HCT116 (cell line): ENCODE measurements around the gene AP4S1. TPM values are rescaled to one million over a fixed set of nuclear protein-coding genes. Genes with fewer than 3 reads are reported as not detected.

Experiments used
- ATAC-seq: fragments of 200-7000 bp; cut with Tn5 transposase; 2 replicates; pipeline ENCODE4 v1.9.1; 2020; ENCODE audit warnings: mild to moderate bottlenecking, moderate library complexity
- BruUV-seq: library from RNA; stranded (reverse); fragments of 400-500 nt; replicated peaks from 2 replicates; lab custom pipeline; 2021; lab: Mats Ljungman, UMichigan
- CTCF ChIA-PET: fragments of 300-600 bp; sonication (Branson Sonifier 250); formaldehyde crosslinking; loops from one replicate; lab custom pipeline; 2021; ENCODE audit warnings: antibody characterized with exemption; lab: Charles Lee
- POLR2A ChIA-PET: fragments of 300-600, 350-600 bp; sonication (Branson Sonifier 250); formaldehyde crosslinking; loops from one replicate; lab custom pipeline; 2021; ENCODE audit warnings: antibody characterized with exemption; lab: Charles Lee
- RAD21 ChIA-PET, 2 experiments: fragments of 300-600 bp; sonication (Branson Sonifier 250); formaldehyde crosslinking; loops; one replicate each; lab custom pipeline; 2023; ENCODE audit warnings: low total read pairs in 2 of 2; ENCODE audit not compliant: uncharacterized antibody in 2 of 2, unreplicated experiment in 2 of 2, low non-redundant PET in 1 of 2; lab: Charles Lee
- DNase-seq: peaks from one replicate; pipeline ENCODE4 v3.0.0-alpha.2; 2010; ENCODE audit warnings: low read depth, low spot score
- H2AFZ ChIP-seq: fragments of 200-600 bp; shearing (Covaris generic), sonication (generic); 2 replicates; pipeline ENCODE4 v1.6.1; 2017; ENCODE audit warnings: low read depth, mixed run types, mixed read lengths, antibody characterized with exemption, low read length; ENCODE audit not compliant: poor library complexity, severe bottlenecking
- H3K27ac ChIP-seq: 2 replicates; pipeline ENCODE4 v1.5.1; 2012; ENCODE audit warnings: low read depth, low read length
- H3K27me3 ChIP-seq: fragments of 200-600 bp; sonication (generic); 2 replicates; pipeline ENCODE4 v1.6.1; 2016; ENCODE audit warnings: mixed run types, low read length, mixed read lengths; ENCODE audit not compliant: insufficient read depth
- H3K36me3 ChIP-seq, 2 experiments: fragments of 200-500 bp in 1 of 2; fragments of 200-600 bp in 1 of 2; sonication (Bioruptor generic) in 1 of 2; sonication (generic) in 1 of 2; 2 replicates each; pipeline versions ENCODE4 v1.5.1 to v1.6.1; 2014 to 2016; ENCODE audit warnings: low read length in 2 of 2, inconsistent platforms in 1 of 2, mixed read lengths in 1 of 2, mixed run types in 1 of 2; ENCODE audit not compliant: insufficient read depth in 2 of 2, control insufficient read depth in 1 of 2
- H3K4me1 ChIP-seq, 2 experiments: fragments of 200-600 bp in 1 of 2; sonication (generic) in 1 of 2; 2 replicates each; pipeline versions ENCODE4 v1.5.1 to v1.6.1; 2012 to 2017; ENCODE audit warnings: low read length in 2 of 2, inconsistent platforms in 1 of 2, mild to moderate bottlenecking in 1 of 2, mixed read lengths in 1 of 2, mixed run types in 1 of 2, moderate library complexity in 1 of 2; ENCODE audit not compliant: insufficient read depth in 2 of 2, control insufficient read depth in 1 of 2
- H3K4me2 ChIP-seq: fragments of 200-600 bp; sonication (generic); 2 replicates; pipeline ENCODE4 v1.6.1; 2017; ENCODE audit warnings: mixed run types, low read length, mixed read lengths
- H3K4me3 ChIP-seq, 2 experiments: fragments of 200-600 bp in 1 of 2; sonication (generic) in 1 of 2; replicated peaks in 1 of 2; 2 replicates each; pipeline ENCODE4 v1.5.1; 2011 to 2016; ENCODE audit warnings: low read length in 2 of 2, control low read depth in 1 of 2, low read depth in 1 of 2, mild to moderate bottlenecking in 1 of 2, mixed read lengths in 1 of 2, mixed run types in 1 of 2
- H3K79me2 ChIP-seq: fragments of 200-600 bp; sonication (generic); 2 replicates; pipeline ENCODE4 v1.6.1; 2017; ENCODE audit warnings: mild to moderate bottlenecking, mixed run types, low read length, moderate library complexity, mixed read lengths; ENCODE audit not compliant: insufficient read depth
- H3K9ac ChIP-seq: fragments of 200-600 bp; sonication (generic); 2 replicates; pipeline ENCODE4 v1.6.1; 2016; ENCODE audit warnings: low read length, mixed read lengths
- H3K9me2 ChIP-seq: fragments of 200-600 bp; sonication (generic), shearing (Covaris generic); 2 replicates; pipeline ENCODE4 v1.6.1; 2017; ENCODE audit warnings: mixed run types, mild to moderate bottlenecking, moderate library complexity; ENCODE audit not compliant: insufficient read depth
- H3K9me3 ChIP-seq, 2 experiments: fragments of 200-500 bp in 1 of 2; fragments of 200-600 bp in 1 of 2; sonication (Bioruptor generic) in 1 of 2; sonication (generic) in 1 of 2; 2 replicates each; pipeline ENCODE4 v1.6.1; 2014 to 2017; ENCODE audit warnings: low read length in 2 of 2, mixed read lengths in 2 of 2, inconsistent platforms in 1 of 2, low read depth in 1 of 2, mild to moderate bottlenecking in 1 of 2, mixed run types in 1 of 2, moderate library complexity in 1 of 2; ENCODE audit not compliant: control insufficient read depth in 1 of 2, insufficient read depth in 1 of 2
- H4K20me1 ChIP-seq: fragments of 200-600 bp; sonication (generic), shearing (Covaris generic); 2 replicates; pipeline ENCODE4 v1.6.1; 2017; ENCODE audit warnings: mixed run types, mild to moderate bottlenecking, moderate library complexity; ENCODE audit not compliant: insufficient read depth
- CBX3 ChIP-seq: IDR thresholded peaks from 2 replicates; pipeline ENCODE4 v1.6.1; 2012; ENCODE audit warnings: low read depth
- CEBPB ChIP-seq: IDR thresholded peaks from 2 replicates; pipeline ENCODE4 v1.6.1; 2012; ENCODE audit warnings: low read depth
- EGR1 ChIP-seq: IDR thresholded peaks from 2 replicates; pipeline ENCODE4 v1.6.1; 2012; ENCODE audit warnings: low read depth
- ELF1 ChIP-seq: IDR thresholded peaks from 2 replicates; pipeline ENCODE4 v1.6.1; 2012; ENCODE audit warnings: low read depth, borderline replicate concordance
- EZH2 ChIP-seq: fragments of 200-600 bp; sonication (generic); IDR thresholded peaks from 2 replicates; pipeline ENCODE4 v1.6.1; 2017; ENCODE audit warnings: antibody characterized with exemption, mixed run types
- POLR2A ChIP-seq: IDR thresholded peaks from 2 replicates; pipeline ENCODE4 v1.7.0; 2011; ENCODE audit warnings: borderline replicate concordance; ENCODE audit not compliant: insufficient read depth, insufficient read length; ENCODE audit errors: extremely low read depth
- POLR2AphosphoS5 ChIP-seq: IDR thresholded peaks from 2 replicates; pipeline ENCODE4 v1.6.1; 2011; ENCODE audit warnings: mild to moderate bottlenecking, low read depth, low read length, moderate library complexity
- RAD21 ChIP-seq: IDR thresholded peaks from 2 replicates; pipeline ENCODE4 v1.6.1; 2012; ENCODE audit warnings: low read depth, mild to moderate bottlenecking
- SIN3A ChIP-seq: IDR thresholded peaks from 2 replicates; pipeline ENCODE4 v1.6.1; 2012; ENCODE audit warnings: low read depth
- SP1 ChIP-seq: IDR thresholded peaks from 2 replicates; pipeline ENCODE4 v1.6.1; 2012; ENCODE audit warnings: low read depth
- SRF ChIP-seq: IDR thresholded peaks from 2 replicates; pipeline ENCODE4 v1.6.1; 2012; ENCODE audit warnings: low read depth
- YY1 ChIP-seq: IDR thresholded peaks from 2 replicates; pipeline ENCODE4 v1.6.1; 2011; ENCODE audit warnings: low read length, low read depth, moderate library complexity, mild to moderate bottlenecking; ENCODE audit not compliant: insufficient replicate concordance; ENCODE audit errors: extremely low read depth
- ZNF274 ChIP-seq: fragments of 200-500 bp; sonication (Bioruptor generic); IDR thresholded peaks from 2 replicates; pipeline ENCODE4 v1.6.1; 2014; ENCODE audit warnings: mild to moderate bottlenecking, low read depth, low read length, inconsistent platforms
- intact Hi-C: fragments of 100-400 bp; cut with micrococcal nuclease; formaldehyde crosslinking; loops from 2 replicates; pipeline ENCODE4 v1.10.0; 2022
- total RNA-seq: library from RNA; stranded (reverse); gene quantifications from one replicate; pipeline ENCODE4 v1.2.1, GENCODE V29; 2021; ENCODE audit not compliant: unreplicated experiment
- TF ChIP-seq, protein P1 (sequence below): IDR thresholded peaks from 2 replicates; pipeline ENCODE4 v1.6.1; 2012
- TF ChIP-seq, protein P2 (sequence below): IDR thresholded peaks from 2 replicates; pipeline ENCODE4 v1.6.1; 2011; ENCODE audit warnings: mild to moderate bottlenecking, low read length, moderate library complexity; ENCODE audit not compliant: insufficient replicate concordance; ENCODE audit errors: extremely low read depth

The AP4S1 gene
- total RNA-seq, 1 experiment from 2014 or later, result 5.0 TPM

DNA sequence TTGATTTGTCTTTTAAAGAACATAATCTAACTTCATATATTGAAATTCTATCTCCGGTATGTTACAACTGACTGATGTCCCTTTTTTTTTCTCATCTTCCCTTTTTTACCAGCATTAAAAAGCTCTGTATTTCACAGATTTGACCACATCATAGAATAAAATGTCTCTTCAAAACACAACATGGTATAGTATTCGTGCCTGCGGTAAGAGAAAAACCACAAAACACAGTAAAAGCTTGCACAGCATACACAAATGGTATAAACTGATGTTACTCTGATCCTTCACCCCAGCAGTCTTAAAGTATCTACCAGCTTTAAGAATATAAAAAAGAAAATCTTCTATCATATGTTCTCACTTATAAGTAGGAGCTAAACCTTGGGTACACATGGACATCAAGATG lies 98.7 kb downstream of the AP4S1 start:
- H3K36me3 ChIP-seq, result peaks cover 49 to 50% of the 10 kb centered on the region in 2 experiments
- intact Hi-C loops, result no loop called here
- ATAC-seq (no peak), DNase-seq (no peak)
- H3K27me3 ChIP-seq, result no peaks in the 10 kb centered on the region
- H3K4me3 ChIP-seq, result no peak overlapping the region
- ChIA-PET POLR2A (no interaction called here), CTCF (no interaction called here)
- H2AFZ ChIP-seq, result no peak overlapping the region
- H3K79me2 ChIP-seq, result peaks cover 9% of the 10 kb centered on the region; the same call in 1 of the 2 replicates
- no peak overlapping the region for H3K27ac ChIP-seq
- no peaks in the 10 kb centered on the region for H3K4me1 ChIP-seq
- TF ChIP-seq, protein P1, sequence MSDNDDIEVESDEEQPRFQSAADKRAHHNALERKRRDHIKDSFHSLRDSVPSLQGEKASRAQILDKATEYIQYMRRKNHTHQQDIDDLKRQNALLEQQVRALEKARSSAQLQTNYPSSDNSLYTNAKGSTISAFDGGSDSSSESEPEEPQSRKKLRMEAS, result no peak
- TF ChIP-seq SIN3A (no peak), YY1 (no peak), EZH2 (no peak)
- TF ChIP-seq, protein P2, sequence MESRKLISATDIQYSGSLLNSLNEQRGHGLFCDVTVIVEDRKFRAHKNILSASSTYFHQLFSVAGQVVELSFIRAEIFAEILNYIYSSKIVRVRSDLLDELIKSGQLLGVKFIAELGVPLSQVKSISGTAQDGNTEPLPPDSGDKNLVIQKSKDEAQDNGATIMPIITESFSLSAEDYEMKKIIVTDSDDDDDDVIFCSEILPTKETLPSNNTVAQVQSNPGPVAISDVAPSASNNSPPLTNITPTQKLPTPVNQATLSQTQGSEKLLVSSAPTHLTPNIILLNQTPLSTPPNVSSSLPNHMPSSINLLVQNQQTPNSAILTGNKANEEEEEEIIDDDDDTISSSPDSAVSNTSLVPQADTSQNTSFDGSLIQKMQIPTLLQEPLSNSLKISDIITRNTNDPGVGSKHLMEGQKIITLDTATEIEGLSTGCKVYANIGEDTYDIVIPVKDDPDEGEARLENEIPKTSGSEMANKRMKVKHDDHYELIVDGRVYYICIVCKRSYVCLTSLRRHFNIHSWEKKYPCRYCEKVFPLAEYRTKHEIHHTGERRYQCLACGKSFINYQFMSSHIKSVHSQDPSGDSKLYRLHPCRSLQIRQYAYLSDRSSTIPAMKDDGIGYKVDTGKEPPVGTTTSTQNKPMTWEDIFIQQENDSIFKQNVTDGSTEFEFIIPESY, result no peak
- TF ChIP-seq, all 23 proteins: peak for 0
- H3K9me3 ChIP-seq, result no peaks in the 10 kb centered on the region
- H3K9me2 ChIP-seq, result no peaks in the 10 kb centered on the region
- RAD21 ChIA-PET, result no interaction called here
- H3K9ac ChIP-seq, result no peak overlapping the region
- BruUV-seq, result no TSS peak
- no peak overlapping the region for H3K4me2 ChIP-seq
- no peaks in the 10 kb centered on the region for H4K20me1 ChIP-seq

DNA sequence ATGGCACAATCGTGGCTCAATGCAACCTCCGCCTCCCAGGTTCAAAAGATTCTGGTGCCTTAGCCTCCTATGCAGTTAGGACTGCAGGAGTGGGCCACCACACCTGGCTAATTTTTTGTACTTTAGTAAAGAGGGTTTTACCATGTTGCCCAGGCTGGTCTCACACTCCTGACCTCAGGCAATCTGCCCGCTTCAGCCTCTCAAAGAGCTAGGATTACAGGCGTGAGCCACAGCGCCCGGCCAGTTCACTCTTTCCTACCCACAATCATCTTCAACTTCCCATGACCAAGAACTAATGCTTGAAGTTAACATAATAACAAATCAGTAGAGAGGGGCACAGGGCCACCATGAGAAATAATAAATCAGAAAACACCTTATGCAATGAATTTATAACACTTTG lies 99.8 kb downstream of the AP4S1 start:
- Histone ChIP-seq H3K9ac (no peak overlapping the region), H3K36me3 (peaks cover 49 to 57% of the 10 kb centered on the region in 2 experiments)
- CTCF ChIA-PET, result no interaction called here
- no peak for TF ChIP-seq EGR1
- no peak for TF ChIP-seq ELF1
- TF ChIP-seq, protein P1, result no peak
- no peak for TF ChIP-seq ZNF274
- no peak for TF ChIP-seq CEBPB
- TF ChIP-seq, protein P2, result no peak
- no peak for TF ChIP-seq CBX3
- no peak for TF ChIP-seq SRF
- TF ChIP-seq SP1, result no peak
- no peak for TF ChIP-seq RAD21
- TF ChIP-seq POLR2A, result no peak
- TF ChIP-seq POLR2AphosphoS5, result no peak

More for the DNA sequence above, 99.8 kb downstream of the AP4S1 start:
- Histone ChIP-seq H3K9me2 (no peaks in the 10 kb centered on the region), H3K27me3 (no peaks in the 10 kb centered on the region), H3K4me2 (no peak overlapping the region), H3K4me1 (no peaks in the 10 kb centered on the region), H3K9me3 (no peaks in the 10 kb centered on the region), H3K27ac (no peak overlapping the region), H3K79me2 (peaks cover 9% of the 10 kb centered on the region), H4K20me1 (no peaks in the 10 kb centered on the region), H3K4me3 (no peak overlapping the region), H2AFZ (no peak overlapping the region)
- BruUV-seq, result no TSS peak
- ATAC-seq (no peak), DNase-seq (no peak)
- ChIA-PET POLR2A (no interaction called here), RAD21 (no interaction called here)
- intact Hi-C loops, result no loop called here
